GM12878 (cell line): ENCODE results near the gene JMJD7.

Experiments
- BRCA1 ChIP-seq: IDR thresholded peaks from 2 replicates; pipeline ENCODE4 v1.6.1; 2011; ENCODE audit warnings: low read depth, low read length, improper control_type of control experiment
- CTCF ChIP-seq, 3 experiments: IDR thresholded peaks in 2 of 3; conservative IDR thresholded peaks in 1 of 3; 2 replicates each; pipeline ENCODE4 v1.5.1; 2011; ENCODE audit warnings: low read depth in 3 of 3, low read length in 3 of 3, mild to moderate bottlenecking in 3 of 3, control low read depth in 2 of 3, moderate library complexity in 2 of 3, inconsistent platforms in 1 of 3, mixed read lengths in 1 of 3; ENCODE audit not compliant: control insufficient read depth in 2 of 3, insufficient read depth in 1 of 3; ENCODE audit errors: extremely low read depth in 1 of 3
- EGR1 ChIP-seq, 2 experiments: IDR thresholded peaks; 1 replicate in 1 of 2; 2 replicates in 1 of 2; pipeline ENCODE4 v1.6.1; 2011 to 2012; ENCODE audit warnings: low read depth in 2 of 2, low read length in 2 of 2, borderline replicate concordance in 1 of 2, mild to moderate bottlenecking in 1 of 2, moderate library complexity in 1 of 2
- ESRRA ChIP-seq: IDR thresholded peaks from 2 replicates; pipeline ENCODE4 v1.6.1; 2012; ENCODE audit warnings: mild to moderate bottlenecking, low read length, improper control_type of control experiment
- MEF2A ChIP-seq: IDR thresholded peaks from 2 replicates; pipeline ENCODE4 v1.6.1; 2011; ENCODE audit warnings: low read depth, mild to moderate bottlenecking, low read length, moderate library complexity; ENCODE audit not compliant: insufficient read depth
- POLR2AphosphoS5 ChIP-seq: IDR thresholded peaks from 2 replicates; pipeline ENCODE4 v1.6.1; 2011; ENCODE audit warnings: mild to moderate bottlenecking, low read length, inconsistent platforms
- RB1 ChIP-seq: fragments of 450-650 bp; formaldehyde crosslinking; IDR thresholded peaks from 2 replicates; pipeline ENCODE4 v1.6.1; 2017; ENCODE audit warnings: mild to moderate bottlenecking, borderline replicate concordance

GRCh38 chr15:41811432-41812195 lies 16.3 kb upstream of the JMJD7 start:
- TF ChIP-seq EGR1 (IDR thresholded peaks at IDR 0.05; ENCODE audit: borderline replicate concordance in 1 of 2, low read depth in 2 of 2, low read length in 2 of 2) = no peak
- no peak for TF ChIP-seq MEF2A
- TF ChIP-seq ESRRA = no peak
- TF ChIP-seq POLR2AphosphoS5 = no peak
- TF ChIP-seq BRCA1 = no peak
- TF ChIP-seq CTCF (IDR thresholded peaks at IDR 0.05 in 2 of 3, conservative IDR thresholded peaks at IDR 0.05 in 1 of 3; ENCODE audit: control insufficient read depth in 2 of 3, extremely low read depth in 1 of 3, insufficient read depth in 1 of 3, low read depth in 3 of 3, low read length in 3 of 3) = peak; percentile 90 to 94 (median 92)
- no peak for TF ChIP-seq RB1
